SU-DHL-6 (cell line): Measurements from ENCODE around the gene ST8SIA2.

Source experiments
- EZH2phosphoT487 ChIP-seq: fragments of 200-600 bp; sonication (generic), shearing (Covaris generic); conservative IDR thresholded peaks from 2 replicates; pipeline ENCODE4 v1.6.1; 2018; ENCODE audit warnings: mild to moderate bottlenecking, antibody characterized with exemption, low read length, moderate library complexity, mixed read lengths
- TF ChIP-seq, protein P1 (sequence below): fragments of 200-600 bp; sonication (generic); IDR thresholded peaks from one replicate; pipeline ENCODE4 v1.5.1; 2017; ENCODE audit warnings: antibody characterized with exemption, mild to moderate bottlenecking, low read length, moderate library complexity; ENCODE audit not compliant: insufficient read depth, poor library complexity, severe bottlenecking

- TF ChIP-seq, protein P1, sequence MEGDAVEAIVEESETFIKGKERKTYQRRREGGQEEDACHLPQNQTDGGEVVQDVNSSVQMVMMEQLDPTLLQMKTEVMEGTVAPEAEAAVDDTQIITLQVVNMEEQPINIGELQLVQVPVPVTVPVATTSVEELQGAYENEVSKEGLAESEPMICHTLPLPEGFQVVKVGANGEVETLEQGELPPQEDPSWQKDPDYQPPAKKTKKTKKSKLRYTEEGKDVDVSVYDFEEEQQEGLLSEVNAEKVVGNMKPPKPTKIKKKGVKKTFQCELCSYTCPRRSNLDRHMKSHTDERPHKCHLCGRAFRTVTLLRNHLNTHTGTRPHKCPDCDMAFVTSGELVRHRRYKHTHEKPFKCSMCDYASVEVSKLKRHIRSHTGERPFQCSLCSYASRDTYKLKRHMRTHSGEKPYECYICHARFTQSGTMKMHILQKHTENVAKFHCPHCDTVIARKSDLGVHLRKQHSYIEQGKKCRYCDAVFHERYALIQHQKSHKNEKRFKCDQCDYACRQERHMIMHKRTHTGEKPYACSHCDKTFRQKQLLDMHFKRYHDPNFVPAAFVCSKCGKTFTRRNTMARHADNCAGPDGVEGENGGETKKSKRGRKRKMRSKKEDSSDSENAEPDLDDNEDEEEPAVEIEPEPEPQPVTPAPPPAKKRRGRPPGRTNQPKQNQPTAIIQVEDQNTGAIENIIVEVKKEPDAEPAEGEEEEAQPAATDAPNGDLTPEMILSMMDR: no peak
- no peak for TF ChIP-seq EZH2phosphoT487
Observed at GRCh38 chr15:92402751-92403150, 9.1 kb downstream of the ST8SIA2 start.
